GM12873 (cell line): ENCODE results near the gene C17orf114.

Experiments used
- CTCF ChIP-seq: IDR thresholded peaks from 2 replicates; pipeline ENCODE4 v1.5.1; 2012; ENCODE audit warnings: low read depth, mild to moderate bottlenecking, moderate library complexity, low read length, control low read depth; ENCODE audit not compliant: insufficient read depth; ENCODE audit errors: missing control alignments

C17orf114 gene

GRCh38 chr17:4802228-4802627, at the start of gene C17orf114:
C17orf114 (minus strand) TSS chr17:4802328.
- no peak for TF ChIP-seq CTCF

- TF ChIP-seq CTCF, result no peak
Observed at GRCh38 chr17:4851084-4851483, 49.0 kb upstream of the C17orf114 start.

- TF ChIP-seq CTCF, result no peak
Observed at GRCh38 chr17:4850246-4850645, 48.1 kb upstream of the C17orf114 start.

- TF ChIP-seq CTCF, result no peak
Observed at GRCh38 chr17:4849011-4849536, 46.9 kb upstream of the C17orf114 start.

GRCh38 chr17:4846635-4847390, 44.7 kb upstream of the C17orf114 start:
- TF ChIP-seq CTCF, result no peak

GRCh38 chr17:4845118-4845517, 43.0 kb upstream of the C17orf114 start:
- no peak for TF ChIP-seq CTCF

- no peak for TF ChIP-seq CTCF
Observed at GRCh38 chr17:4843321-4844000, 41.3 kb upstream of the C17orf114 start.
